Endothelial cell of umbilical vein (primary cell): ENCODE results near the gene OR52B6. TPM values are rescaled to one million over a fixed set of nuclear protein-coding genes. Genes with fewer than 3 reads are reported as not detected.

Source experiments
- BruUV-seq: library from RNA; stranded (reverse); fragments of 400-500 nt; replicated peaks from 2 replicates; lab custom pipeline; 2021; lab: Mats Ljungman, UMichigan
- CTCF ChIA-PET: fragments of 300-600, 350-600 bp; sonication (Branson Sonifier 250); formaldehyde crosslinking; loops from one replicate; lab custom pipeline; 2021; ENCODE audit warnings: antibody characterized with exemption, inconsistent platforms; lab: Charles Lee
- POLR2A ChIA-PET: fragments of 300-600, 350-600 bp; sonication (Branson Sonifier 250); formaldehyde crosslinking; loops from one replicate; lab custom pipeline; 2021; ENCODE audit warnings: antibody characterized with exemption, inconsistent platforms; lab: Charles Lee
- DNase-seq: peaks from one replicate; pipeline ENCODE4 v3.0.0-alpha.2; 2011; ENCODE audit warnings: low read depth, low spot score
- FAIRE-seq: peaks from 2 replicates; lab custom pipeline; 2011; peaks lifted over from hg19 to GRCh38; lab: Jason Lieb, UNC
- H2AFZ ChIP-seq: 2 replicates; pipeline ENCODE4 v1.6.0; 2012; ENCODE audit warnings: low read depth, low read length, control low read depth, inconsistent platforms
- H3K27ac ChIP-seq: 2 replicates; pipeline ENCODE4 v1.5.1; 2011; ENCODE audit warnings: low read depth, mild to moderate bottlenecking, control low read depth, low read length, moderate library complexity; ENCODE audit not compliant: insufficient read depth
- H3K27me3 ChIP-seq, 2 experiments: 2 replicates each; pipeline versions ENCODE4 v1.6.0 to v1.6.1; 2011; ENCODE audit warnings: low read length in 2 of 2, mixed read lengths in 1 of 2; ENCODE audit not compliant: control insufficient read depth in 2 of 2, insufficient read depth in 2 of 2
- H3K36me3 ChIP-seq, 2 experiments: 2 replicates in 1 of 2; 3 replicates in 1 of 2; pipeline ENCODE4 v1.5.1; 2011; ENCODE audit warnings: low read length in 2 of 2, mild to moderate bottlenecking in 1 of 2, moderate library complexity in 1 of 2; ENCODE audit not compliant: control insufficient read depth in 2 of 2, insufficient read depth in 2 of 2; ENCODE audit errors: extremely low read depth in 1 of 2
- H3K4me1 ChIP-seq: 3 replicates; pipeline ENCODE4 v1.5.1; 2011; ENCODE audit warnings: mild to moderate bottlenecking, low read length; ENCODE audit not compliant: control insufficient read depth, insufficient read depth; ENCODE audit errors: extremely low read depth
- H3K4me2 ChIP-seq: 2 replicates; pipeline ENCODE4 v1.6.1; 2011; ENCODE audit warnings: low read length, control low read depth, mixed read lengths; ENCODE audit not compliant: insufficient read depth
- H3K4me3 ChIP-seq, 3 experiments: fragments of 200-600 bp in 1 of 3; sonication (generic), shearing (Covaris generic) in 1 of 3; replicated peaks in 1 of 3; 2 replicates each; pipeline ENCODE4 v1.5.1; 2011 to 2016; ENCODE audit warnings: control low read depth in 3 of 3, low read length in 3 of 3, mild to moderate bottlenecking in 2 of 3, inconsistent platforms in 1 of 3, low read depth in 1 of 3, moderate library complexity in 1 of 3; ENCODE audit not compliant: insufficient read depth in 1 of 3
- H3K79me2 ChIP-seq: 2 replicates; pipeline ENCODE4 v1.6.0; 2012; ENCODE audit warnings: low read length, inconsistent platforms; ENCODE audit not compliant: control insufficient read depth, insufficient read depth
- H3K9ac ChIP-seq: replicated peaks from 2 replicates; pipeline ENCODE3; 2011; ENCODE audit warnings: low read length, control low read depth; ENCODE audit not compliant: insufficient read depth; ENCODE audit errors: extremely low read depth
- H3K9me1 ChIP-seq: replicated peaks from 3 replicates; pipeline ENCODE4 v1.6.0; 2011; ENCODE audit warnings: mild to moderate bottlenecking, low read length; ENCODE audit not compliant: control insufficient read depth, insufficient read depth; ENCODE audit errors: extremely low read depth
- H3K9me3 ChIP-seq: replicated peaks from 2 replicates; pipeline ENCODE4 v1.5.1; 2012; ENCODE audit warnings: low read length, inconsistent platforms; ENCODE audit not compliant: control insufficient read depth, insufficient read depth
- H4K20me1 ChIP-seq: replicated peaks from 2 replicates; pipeline ENCODE3; 2011; ENCODE audit warnings: mild to moderate bottlenecking, low read length; ENCODE audit not compliant: control insufficient read depth, insufficient read depth; ENCODE audit errors: extremely low read depth
- CTCF ChIP-seq, 2 donors: IDR thresholded peaks; 1 replicate in 1 of 2; 2 replicates in 1 of 2; pipeline ENCODE4 v1.5.1; 2011; ENCODE audit warnings: low read length in 2 of 2, mild to moderate bottlenecking in 2 of 2, moderate library complexity in 2 of 2, control low read depth in 1 of 2, inconsistent platforms in 1 of 2, low read depth in 1 of 2; ENCODE audit not compliant: insufficient read depth in 1 of 2; ENCODE audit errors: extremely low read depth in 1 of 2
- EZH2 ChIP-seq: IDR thresholded peaks from 2 replicates; pipeline ENCODE4 v1.6.1; 2012; ENCODE audit warnings: borderline replicate concordance, low read depth, mild to moderate bottlenecking, moderate library complexity, low read length, inconsistent platforms; ENCODE audit not compliant: severe bottlenecking
- FOS ChIP-seq: IDR thresholded peaks from 2 replicates; pipeline ENCODE4 v1.6.1; 2011; ENCODE audit warnings: mild to moderate bottlenecking, low read length, moderate library complexity, borderline replicate concordance; ENCODE audit not compliant: insufficient read depth
- GATA2 ChIP-seq: IDR thresholded peaks from 2 replicates; pipeline ENCODE4 v1.7.0; 2011; ENCODE audit warnings: low read depth, mild to moderate bottlenecking, moderate library complexity, mixed read lengths, low read length; ENCODE audit not compliant: insufficient read length, insufficient read depth
- JUN ChIP-seq: IDR thresholded peaks from 2 replicates; pipeline ENCODE4 v1.6.1; 2011; ENCODE audit warnings: borderline replicate concordance, low read depth; ENCODE audit not compliant: insufficient read length, insufficient read depth
- MAX ChIP-seq: IDR thresholded peaks from 2 replicates; pipeline ENCODE4 v1.6.1; 2011; ENCODE audit not compliant: insufficient read depth, insufficient read length
- MYC ChIP-seq: IDR thresholded peaks from one replicate; pipeline ENCODE4 v1.6.1; 2011; ENCODE audit warnings: mild to moderate bottlenecking, low read depth, low read length
- POLR2A ChIP-seq: IDR thresholded peaks from 2 replicates; pipeline ENCODE4 v1.6.1; 2012; ENCODE audit warnings: low read depth, mild to moderate bottlenecking, control low read depth, low read length
- POLR2AphosphoS5 ChIP-seq: IDR thresholded peaks from 2 replicates; pipeline ENCODE4 v1.6.1; 2012; ENCODE audit warnings: low read depth, mild to moderate bottlenecking, control low read depth, low read length, moderate library complexity; ENCODE audit not compliant: insufficient read depth
- dilution Hi-C: fragments of 300-500 bp; cut with MboI; formaldehyde crosslinking; loops from one replicate; pipeline ENCODE4 v1.15.0; 2019; ENCODE audit warnings: low sequenced_read_pairs; ENCODE audit not compliant: extremely low pct_ligation_motif_present
- intact Hi-C: fragments of 100-400 bp; cut with micrococcal nuclease; formaldehyde crosslinking; loops from one replicate; pipeline ENCODE4 v1.10.0; 2022
- polyA plus RNA-seq, 4 experiments: library from polyadenylated mRNA; depleted of rRNA in 3 of 4; stranded (reverse) in 3 of 4; unstranded in 1 of 4; fragments of >200 nt; gene quantifications; 2 replicates each; pipeline versions ENCODE4 v1.2.1 to v1.2.3, GENCODE V29; 2011 to 2012; ENCODE audit warnings: missing spikeins in 1 of 4
- total RNA-seq: library from RNA; stranded (reverse); gene quantifications from 2 replicates; pipeline ENCODE4 v1.2.3, GENCODE V29; 2021

Gene OR52B6
- total and polyA plus RNA-seq, 2 donors (not counting 3 experiments of a cell fraction or from before 2014, with no cell fraction given) = not detected

DNA sequence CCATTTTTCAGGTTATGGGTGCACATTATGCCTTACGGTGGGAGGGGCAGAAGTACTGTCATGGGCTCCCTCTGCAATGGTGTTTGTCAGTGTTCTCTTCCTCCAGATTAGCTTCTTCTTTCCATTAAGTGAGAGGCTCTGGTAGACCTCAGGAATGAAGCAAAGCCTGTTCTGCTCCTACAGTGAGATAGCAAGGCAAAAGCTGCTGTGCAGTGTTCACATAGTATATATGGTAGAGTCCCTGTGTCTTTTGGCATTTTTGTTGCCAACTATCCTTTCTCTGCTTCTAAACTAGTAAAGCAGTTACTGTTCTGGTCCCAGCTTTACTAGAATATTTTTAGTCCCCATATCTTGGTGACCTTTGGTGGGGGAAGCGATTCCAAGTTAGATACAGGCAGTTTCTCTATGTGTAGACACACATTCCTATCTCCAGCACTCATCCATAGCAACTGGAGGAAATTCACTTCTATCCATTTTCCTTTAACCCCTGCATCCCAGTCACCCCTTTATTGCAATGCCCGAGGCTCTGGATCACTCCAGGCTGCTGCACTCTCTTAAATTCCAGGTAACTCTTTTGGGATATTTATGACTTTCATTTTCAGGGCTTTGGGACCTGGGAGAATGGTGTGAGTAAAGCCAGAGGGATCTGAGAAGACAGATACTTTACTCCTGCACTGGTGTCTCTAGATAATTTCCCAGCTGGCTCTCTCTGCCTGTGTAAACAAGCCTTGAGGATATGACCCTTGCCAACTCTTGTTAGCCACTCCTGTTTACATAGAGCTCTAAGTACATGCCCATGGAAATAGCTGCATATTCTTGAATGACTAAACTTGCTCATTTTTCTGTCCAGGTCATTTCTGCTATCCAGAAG is 40.2 kb downstream of the OR52B6 start:
- no TSS peak for BruUV-seq
- Histone ChIP-seq H3K27ac (peak overlapping the region; percentile 48), H3K9me3 (no peaks in the 10 kb centered on the region), H3K27me3 (no peaks in the 10 kb centered on the region), H3K9me1 (no peaks in the 10 kb centered on the region), H3K4me1 (peaks cover 22% of the 10 kb centered on the region), H3K79me2 (no peaks in the 10 kb centered on the region), H3K36me3 (no peaks in the 10 kb centered on the region), H3K4me2 (peak overlapping the region; percentile 43), H3K4me3 (no peak overlapping the region), H3K9ac (peak overlapping the region; percentile 50), H2AFZ (peak overlapping the region; percentile 35), H4K20me1 (no peaks in the 10 kb centered on the region)
- POLR2A ChIA-PET = interaction anchor here (1.7 kb wide), 1 partner anchor 64 kb away, joined by 6 read pairs; the partner anchor contains the start of gene TRIM5
- FAIRE-seq (peak; percentile 99), DNase-seq (peak; percentile 95)
- dilution Hi-C loops = no loop called here
- CTCF ChIA-PET = interaction anchor here (0.6 to 2.5 kb wide), 7 partner anchors 11 to 145 kb away, joined by 3 to 20 read pairs (median 3); no protein-coding TSS in a partner anchor
- TF ChIP-seq GATA2 (peak; percentile 71), FOS (peak; percentile 25), JUN (no peak), CTCF (IDR thresholded peaks at IDR 0.05; ENCODE audit: extremely low read depth in 1 of 2, insufficient read depth in 1 of 2, low read depth in 1 of 2, low read length in 2 of 2) (no peak), EZH2 (no peak), POLR2AphosphoS5 (peak; percentile 70), MYC (no peak), MAX (no peak), POLR2A (peak; percentile 47)
- intact Hi-C loops = loop anchor here (1.0 to 2.0 kb wide), 2 partner anchors 20 to 64 kb away; partner anchors contain the start of gene TRIM5
